BE2C (cell line): Measurements from ENCODE around the gene RAPGEF1.
"Not testable (repeated sequence)": the region's sequence is repeated elsewhere in the genome, so short reads cannot be mapped to it uniquely, and the experiment has no call there.

Source experiments
- DNase-seq: peaks from one replicate; pipeline ENCODE4 v3.0.0-alpha.2; 2020
- H3K27me3 ChIP-seq: fragments of 250-450 bp; sonication (Bioruptor Pico); 2 replicates; pipeline ENCODE4 v1.5.1; 2020; ENCODE audit warnings: mild to moderate bottlenecking
- H3K36me3 ChIP-seq: fragments of 250-450 bp; sonication (Bioruptor Pico); 2 replicates; pipeline ENCODE4 v1.5.1; 2020; ENCODE audit warnings: mild to moderate bottlenecking
- H3K4me1 ChIP-seq: fragments of 250-450 bp; sonication (Bioruptor Pico); 2 replicates; pipeline ENCODE4 v1.5.1; 2020
- H3K4me3 ChIP-seq: 2 replicates; pipeline ENCODE4 v1.5.1; 2011; ENCODE audit warnings: low read depth, low read length
- H3K9me3 ChIP-seq: fragments of 250-450 bp; sonication (Bioruptor Pico); 2 replicates; pipeline ENCODE4 v1.5.1; 2020
- TF ChIP-seq, protein P1 (sequence below): IDR thresholded peaks from 2 replicates; pipeline ENCODE4 v1.5.1; 2012; ENCODE audit warnings: mild to moderate bottlenecking, low read depth, low read length

The RAPGEF1 gene

GRCh38 chr9:131714821-131715220 lies 25.1 kb downstream of the RAPGEF1 start:
- no peak overlapping the region for H3K4me3 ChIP-seq
- TF ChIP-seq, protein P1, sequence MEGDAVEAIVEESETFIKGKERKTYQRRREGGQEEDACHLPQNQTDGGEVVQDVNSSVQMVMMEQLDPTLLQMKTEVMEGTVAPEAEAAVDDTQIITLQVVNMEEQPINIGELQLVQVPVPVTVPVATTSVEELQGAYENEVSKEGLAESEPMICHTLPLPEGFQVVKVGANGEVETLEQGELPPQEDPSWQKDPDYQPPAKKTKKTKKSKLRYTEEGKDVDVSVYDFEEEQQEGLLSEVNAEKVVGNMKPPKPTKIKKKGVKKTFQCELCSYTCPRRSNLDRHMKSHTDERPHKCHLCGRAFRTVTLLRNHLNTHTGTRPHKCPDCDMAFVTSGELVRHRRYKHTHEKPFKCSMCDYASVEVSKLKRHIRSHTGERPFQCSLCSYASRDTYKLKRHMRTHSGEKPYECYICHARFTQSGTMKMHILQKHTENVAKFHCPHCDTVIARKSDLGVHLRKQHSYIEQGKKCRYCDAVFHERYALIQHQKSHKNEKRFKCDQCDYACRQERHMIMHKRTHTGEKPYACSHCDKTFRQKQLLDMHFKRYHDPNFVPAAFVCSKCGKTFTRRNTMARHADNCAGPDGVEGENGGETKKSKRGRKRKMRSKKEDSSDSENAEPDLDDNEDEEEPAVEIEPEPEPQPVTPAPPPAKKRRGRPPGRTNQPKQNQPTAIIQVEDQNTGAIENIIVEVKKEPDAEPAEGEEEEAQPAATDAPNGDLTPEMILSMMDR: no peak
- H3K36me3 ChIP-seq: no peaks in the 10 kb centered on the region
- H3K4me1 ChIP-seq: peaks cover 8% of the 10 kb centered on the region
- H3K27me3 ChIP-seq: no peaks in the 10 kb centered on the region
- DNase-seq: no peak
- H3K9me3 ChIP-seq: no peaks in the 10 kb centered on the region

DNA sequence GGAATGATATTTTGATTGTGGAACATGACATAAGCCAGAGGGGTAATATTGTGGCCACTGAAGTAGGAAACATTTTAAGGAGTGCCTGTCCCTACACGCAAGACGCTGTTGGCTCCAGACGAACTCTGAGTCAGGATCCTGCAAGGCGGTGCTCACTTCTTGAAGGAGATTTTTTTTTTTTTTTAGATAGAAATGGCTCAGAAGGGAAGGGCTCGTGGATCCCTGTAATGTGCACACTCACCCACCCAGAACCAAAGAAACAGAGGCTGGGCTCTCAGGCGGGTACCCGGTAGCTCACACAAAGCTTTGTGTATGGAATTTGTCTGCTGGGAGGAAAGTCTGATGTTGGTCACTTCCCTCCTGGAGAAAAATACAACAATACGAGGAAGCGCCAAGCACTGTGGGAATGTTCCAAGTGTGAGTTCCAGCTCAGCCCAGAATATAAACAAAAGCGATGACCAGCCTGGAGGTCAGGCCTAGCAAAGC lies 25.7 kb downstream of the RAPGEF1 start:
- Histone ChIP-seq H3K4me1 (peaks cover 8% of the 10 kb centered on the region), H3K4me3 (no peak overlapping the region), H3K36me3 (no peaks in the 10 kb centered on the region; the same call in 1 of the 2 replicates), H3K9me3 (no peaks in the 10 kb centered on the region), H3K27me3 (no peaks in the 10 kb centered on the region)
- no peak for DNase-seq
- TF ChIP-seq, protein P1: no peak

DNA sequence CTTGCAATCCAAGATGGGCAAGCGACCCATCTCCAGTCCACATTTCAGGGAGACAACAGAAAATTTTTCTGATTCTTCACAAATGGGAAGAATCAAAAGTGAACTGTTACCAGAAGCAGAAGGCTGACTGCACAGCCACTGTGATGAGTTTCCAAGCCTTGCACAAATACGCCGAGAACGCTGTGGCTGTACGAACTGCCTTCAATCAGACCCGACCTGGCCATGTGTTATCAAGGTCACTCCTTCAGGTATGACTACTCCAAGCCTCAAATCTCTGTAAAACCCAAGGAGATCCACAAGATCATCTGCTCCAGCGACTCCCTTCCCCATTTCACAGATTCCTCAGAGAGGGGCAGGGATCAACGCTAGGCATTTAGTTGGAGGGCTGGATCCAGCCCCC lies 26.9 kb downstream of the RAPGEF1 start:
- H3K27me3 ChIP-seq: no peaks in the 10 kb centered on the region
- H3K4me1 ChIP-seq: peaks cover 4% of the 10 kb centered on the region
- H3K36me3 ChIP-seq: no peaks in the 10 kb centered on the region; the same call in 1 of the 2 replicates
- no peaks in the 10 kb centered on the region for H3K9me3 ChIP-seq
- no peak for DNase-seq
- no peak overlapping the region for H3K4me3 ChIP-seq
- TF ChIP-seq, protein P1: no peak

DNA sequence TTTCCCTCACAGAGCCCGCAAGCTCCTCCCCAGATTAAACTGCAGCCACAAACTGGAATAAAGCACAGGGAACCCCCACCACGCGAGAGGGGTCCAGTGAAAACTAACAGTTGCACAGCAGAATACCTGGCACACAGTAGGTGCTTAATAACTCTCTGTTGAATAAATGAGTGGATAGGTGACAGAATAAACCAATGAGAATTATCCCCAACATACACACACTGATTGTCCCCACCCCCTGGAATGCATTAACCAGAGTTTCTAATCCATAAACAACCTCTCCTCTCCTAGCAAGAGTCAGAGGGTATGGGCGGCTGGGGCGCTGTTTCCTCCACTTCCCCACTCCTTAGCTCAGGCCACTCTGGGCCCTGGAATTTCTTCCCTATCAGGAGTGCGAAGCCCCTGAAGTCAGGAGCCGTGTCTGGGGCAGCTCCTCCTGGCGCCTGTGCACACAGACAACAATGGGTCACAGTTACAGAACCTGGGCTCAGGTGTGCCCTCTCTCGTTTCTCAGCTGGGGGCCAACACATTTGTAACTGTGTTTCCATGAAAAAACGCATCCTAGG lies 27.6 kb downstream of the RAPGEF1 start:
- Histone ChIP-seq H3K27me3 (no peaks in the 10 kb centered on the region), H3K36me3 (no peaks in the 10 kb centered on the region; the same call in 1 of the 2 replicates), H3K9me3 (no peaks in the 10 kb centered on the region), H3K4me3 (no peak overlapping the region), H3K4me1 (peaks cover 7% of the 10 kb centered on the region)
- TF ChIP-seq, protein P1: no peak
- no peak for DNase-seq

DNA sequence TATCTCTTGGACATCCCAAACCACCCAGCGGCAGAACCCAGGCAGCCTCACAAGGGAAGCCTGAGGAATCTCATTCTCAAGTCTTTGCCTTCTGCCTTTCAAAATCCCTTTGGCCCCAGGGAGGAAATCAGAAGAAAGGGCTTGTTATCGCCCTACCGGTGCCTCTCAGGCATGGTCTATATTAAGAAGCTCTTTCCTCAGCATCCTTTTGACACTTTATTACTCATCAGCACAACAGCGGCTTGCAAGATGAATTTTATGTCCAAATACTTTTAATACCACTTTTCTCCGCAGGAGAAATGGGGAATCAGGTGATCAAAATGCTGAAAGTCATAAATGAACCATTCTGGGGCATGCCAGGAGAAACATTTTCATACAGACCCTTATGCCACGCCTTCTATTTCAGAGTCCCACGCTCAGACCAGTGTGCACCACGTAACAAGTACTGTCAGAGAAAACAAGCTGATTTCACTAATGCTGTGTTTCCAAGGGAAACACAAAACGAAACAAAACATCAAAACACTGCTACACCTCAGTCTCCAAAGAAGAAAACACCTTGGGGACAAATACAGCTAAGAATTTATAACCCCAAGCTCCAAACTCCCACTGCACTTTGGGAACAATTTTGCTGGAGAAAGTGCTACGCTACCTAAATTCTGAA lies 30.0 kb downstream of the RAPGEF1 start:
- Histone ChIP-seq H3K27me3 (no peaks in the 10 kb centered on the region), H3K4me3 (no peak overlapping the region), H3K36me3 (no peaks in the 10 kb centered on the region; the same call in 1 of the 2 replicates), H3K4me1 (peaks cover 22% of the 10 kb centered on the region), H3K9me3 (no peaks in the 10 kb centered on the region)
- no peak for DNase-seq
- TF ChIP-seq, protein P1: no peak

DNA sequence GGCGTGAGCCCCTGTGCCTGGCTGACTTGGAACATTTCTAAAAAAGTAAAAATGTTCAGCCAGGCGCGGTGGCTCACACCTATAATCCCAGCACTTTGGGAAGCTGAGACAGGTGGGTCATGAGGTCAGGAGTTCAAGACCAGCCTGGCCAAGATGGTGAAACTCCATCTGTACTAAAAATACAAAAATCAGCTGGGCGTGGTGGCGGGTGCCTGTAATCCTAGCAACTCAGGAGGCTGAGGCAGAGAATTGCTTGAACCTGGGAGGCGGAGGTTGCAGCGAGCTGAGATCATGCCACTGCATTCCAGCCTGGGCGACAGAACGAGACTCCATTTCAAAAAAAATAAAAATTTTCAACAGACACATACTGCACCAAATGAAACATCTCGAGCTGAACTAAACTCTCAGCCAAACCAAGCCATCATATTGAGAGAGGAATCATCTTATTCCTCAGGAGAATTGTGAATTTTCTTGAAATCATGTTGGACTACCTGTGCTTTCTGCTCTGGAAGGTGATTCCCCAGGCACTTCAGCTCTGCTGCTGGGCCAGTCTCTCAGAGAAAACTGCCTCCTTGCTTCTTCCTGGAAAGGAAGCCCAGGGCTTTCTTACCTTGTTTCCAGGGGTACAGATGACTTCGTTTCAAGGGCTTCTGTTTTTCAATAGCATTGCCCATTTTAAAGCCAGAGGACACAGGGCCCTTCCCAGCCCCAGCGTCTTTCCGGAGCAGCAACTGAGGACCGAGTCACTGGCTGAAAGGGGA lies 30.7 kb downstream of the RAPGEF1 start:
- not testable (repeated sequence) for H3K27me3 ChIP-seq, H3K9me3 ChIP-seq, H3K36me3 ChIP-seq, DNase-seq, H3K4me3 ChIP-seq
- peaks cover 27% of the 10 kb centered on the region for H3K4me1 ChIP-seq
